ENCODE data around the gene CAMK2N1.

GRCh38 chr1:20507564-20508410, 21.8 kb upstream of the CAMK2N1 start, which contains the start of gene MUL1:
- no peak for TF ChIP-seq CTCF (conservative IDR thresholded peaks at IDR 0.05; ENCODE audit: low read depth, low read length)
- TF ChIP-seq EZH2phosphoT487 (IDR thresholded peaks at IDR 0.05; ENCODE audit: borderline replicate concordance, low read length) = no peak
- TF ChIP-seq EZH2 (IDR thresholded peaks at IDR 0.05; ENCODE audit: low read length, unreplicated experiment) = no peak
